K562 (cell line): Measurements from ENCODE around the gene TBC1D25. TPM values are rescaled to one million over a fixed set of nuclear protein-coding genes. Genes with fewer than 3 reads are reported as not detected.

Source experiments
- ARID4B ChIP-seq: sonication (generic); formaldehyde crosslinking; IDR thresholded peaks from 2 replicates; pipeline ENCODE4 v1.8.0; 2022; ENCODE audit warnings: mild to moderate bottlenecking, missing genetic modification reagents
- ATF6 ChIP-seq: sonication (generic); formaldehyde crosslinking; IDR thresholded peaks from 2 replicates; pipeline ENCODE4 v1.4.0; 2020; ENCODE audit warnings: mild to moderate bottlenecking, missing genetic modification reagents
- C11orf30 ChIP-seq: fragments of 450-650 bp; IDR thresholded peaks from 2 replicates; pipeline ENCODE4 v1.6.1; 2016; ENCODE audit warnings: low read depth, mild to moderate bottlenecking
- FOXA3 ChIP-seq, 2 experiments: fragments of 450-650 bp in 1 of 2; sonication (generic) in 1 of 2; formaldehyde crosslinking; IDR thresholded peaks in 1 of 2; conservative IDR thresholded peaks in 1 of 2; 2 replicates each; pipeline versions ENCODE4 v1.4.0 to v1.8.0; 2020 to 2022; ENCODE audit warnings: mild to moderate bottlenecking in 2 of 2, missing genetic modification reagents in 1 of 2
- HSF4 ChIP-seq: fragments of 250-450 bp; sonication (Bioruptor Pico); IDR thresholded peaks from 2 replicates; pipeline ENCODE4 v2.1.2; 2022; ENCODE audit warnings: mild to moderate bottlenecking, moderate library complexity, borderline replicate concordance
- KAT2B ChIP-seq: IDR thresholded peaks from one replicate; pipeline ENCODE4 v1.6.1; 2012; ENCODE audit warnings: low read depth, mild to moderate bottlenecking, control low read depth, inconsistent platforms, low read length, moderate library complexity
- MAFG ChIP-seq: fragments of 450-650 bp; conservative IDR thresholded peaks from 2 replicates; pipeline ENCODE4 v1.6.1; 2016; ENCODE audit warnings: missing genetic modification characterization, missing compliant biosample characterization
- NCOA4 ChIP-seq: fragments of 450-650 bp; IDR thresholded peaks from 2 replicates; pipeline ENCODE4 v1.6.1; 2018; ENCODE audit warnings: mild to moderate bottlenecking; ENCODE audit not compliant: partially characterized antibody
- NR2C2 ChIP-seq, 2 experiments: fragments of 200-800 bp in 1 of 2; sonication (Bioruptor generic) in 1 of 2; sonication (generic) in 1 of 2; formaldehyde crosslinking in 1 of 2; IDR thresholded peaks; 2 replicates each; pipeline versions ENCODE4 v1.6.1 to v1.8.0; 2016 to 2022; ENCODE audit warnings: mild to moderate bottlenecking in 1 of 2, missing compliant biosample characterization in 1 of 2, missing genetic modification characterization in 1 of 2, missing genetic modification reagents in 1 of 2
- RNF2 ChIP-seq: sonication (generic); IDR thresholded peaks from 2 replicates; pipeline ENCODE4 v1.6.1; 2016
- SFPQ ChIP-seq: fragments of 200-400 bp; formaldehyde crosslinking; IDR thresholded peaks from 2 replicates; pipeline ENCODE4 v1.6.1; 2017; ENCODE audit warnings: mild to moderate bottlenecking, low read depth, low read length, moderate library complexity
- SMC3 ChIP-seq: conservative IDR thresholded peaks from 2 replicates; pipeline ENCODE4 v1.6.1; 2011; ENCODE audit warnings: low read depth, low read length, improper control_type of control experiment; ENCODE audit not compliant: insufficient read depth
- SREBF2 ChIP-seq: sonication (generic); formaldehyde crosslinking; IDR thresholded peaks from 2 replicates; pipeline ENCODE4 v1.4.0; 2020; ENCODE audit warnings: mild to moderate bottlenecking, missing genetic modification reagents
- SRSF1 ChIP-seq: fragments of 200-400 bp; formaldehyde crosslinking; IDR thresholded peaks from 2 replicates; pipeline ENCODE4 v1.6.1; 2017; ENCODE audit warnings: mild to moderate bottlenecking, low read depth, low read length, moderate library complexity
- SRSF3 ChIP-seq: fragments of 200-400 bp; formaldehyde crosslinking; IDR thresholded peaks from 2 replicates; pipeline ENCODE4 v1.6.1; 2016; ENCODE audit warnings: mild to moderate bottlenecking, low read length, moderate library complexity; ENCODE audit not compliant: insufficient read depth
- TBL1XR1 ChIP-seq, 2 experiments: IDR thresholded peaks; 2 replicates each; pipeline ENCODE4 v1.6.1; 2012; ENCODE audit warnings: improper control_type of control experiment in 2 of 2, low read length in 2 of 2, mild to moderate bottlenecking in 1 of 2
- XRCC3 ChIP-seq: fragments of 450-650 bp; IDR thresholded peaks from 2 replicates; pipeline ENCODE4 v1.6.1; 2017; ENCODE audit warnings: mild to moderate bottlenecking, moderate library complexity
- ZC3H8 ChIP-seq: fragments of 450-650 bp; IDR thresholded peaks from 2 replicates; pipeline ENCODE4 v1.6.1; 2017
- ZNF274 ChIP-seq: IDR thresholded peaks from 2 replicates; pipeline ENCODE4 v1.6.1; 2011; ENCODE audit warnings: low read depth, mild to moderate bottlenecking, low read length, moderate library complexity, borderline replicate concordance
- ZNF41 ChIP-seq: fragments of 250-450 bp; sonication (Bioruptor Pico); conservative IDR thresholded peaks from 2 replicates; pipeline ENCODE4 v1.4.0; 2020; ENCODE audit warnings: mild to moderate bottlenecking
- ZNF696 ChIP-seq: fragments of 250-450 bp; sonication (Bioruptor Pico); conservative IDR thresholded peaks from 2 replicates; pipeline ENCODE4 v1.4.0; 2020; ENCODE audit warnings: mild to moderate bottlenecking, moderate library complexity
- polyA plus RNA-seq, 8 experiments: library from polyadenylated mRNA; depleted of rRNA in 4 of 8; stranded (reverse) in 5 of 8; unstranded in 3 of 8; fragments of >200 nt; fragmentation: Nextera tagmentation in 2 of 8; fragmentation: Illumina TruSeq in 1 of 8; extraction: Ambion mirVana in 2 of 8; extraction: Trizol in 1 of 8; gene quantifications; 2 replicates each; pipeline versions ENCODE4 v1.2.1 to v1.2.3, GENCODE V29; 2011 to 2014; ENCODE audit warnings: inconsistent platforms in 1 of 8, missing spikeins in 1 of 8
- total RNA-seq, 7 experiments: library from RNA; depleted of rRNA in 6 of 7; stranded (reverse); fragments of >200 nt in 6 of 7; fragmentation: Illumina TruSeq in 2 of 7; extraction: Trizol in 2 of 7; gene quantifications; 2 replicates each; pipeline versions ENCODE4 v1.2.1 to v1.2.3, GENCODE V29; 2011 to 2021; ENCODE audit warnings: low replicate concordance in 1 of 7

Gene TBC1D25
- total and polyA plus RNA-seq, 9 of the 15 experiments (the other 6 are each of a cell fraction or from before 2014, with no cell fraction given) = 0.62 to 10.6 (median 3.9) TPM

- no peak for TF ChIP-seq ARID4B (CRISPR knock-in tag)
- TF ChIP-seq ZNF696 = no peak
- 0 out of 2 replicates have a peak, but pooled peaks have one; percentile 28 for TF ChIP-seq MAFG (tag)
- no peak for TF ChIP-seq ATF6 (CRISPR knock-in tag)
- TF ChIP-seq XRCC3 = no peak
- no peak for TF ChIP-seq SFPQ
- no peak for TF ChIP-seq SRSF1
- TF ChIP-seq SMC3 = no peak
- TF ChIP-seq FOXA3 (CRISPR knock-in tag; conservative IDR thresholded peaks at IDR 0.05 in 1 of 2, IDR thresholded peaks at IDR 0.05 in 1 of 2) = no peak
- peak; percentile 55; the same call in 1 of the 2 replicates for TF ChIP-seq C11orf30
- no peak for TF ChIP-seq SRSF3
- TF ChIP-seq SREBF2 (CRISPR knock-in tag) = no peak
- TF ChIP-seq RNF2 = no peak
- TF ChIP-seq ZNF274 = no peak
- TF ChIP-seq KAT2B = no peak
- no peak for TF ChIP-seq NR2C2 (CRISPR knock-in tag; IDR thresholded peaks at IDR 0.05)
- no peak for TF ChIP-seq NR2C2 (tag; IDR thresholded peaks at IDR 0.05)
- TF ChIP-seq TBL1XR1 (IDR thresholded peaks at IDR 0.05; ENCODE audit: low read length in 2 of 2) = no peak
- no peak for TF ChIP-seq ZC3H8
- TF ChIP-seq ZNF41 (CRISPR knock-in tag) = no peak
- no peak for TF ChIP-seq HSF4 (CRISPR knock-in tag)
- no peak for TF ChIP-seq NCOA4
Observed at GRCh38 chrX:48513670-48514069, 25.8 kb upstream of the TBC1D25 start (continued).
